PC-9 (cell line): ENCODE measurements around the gene MPV17. TPM values are rescaled to one million over a fixed set of nuclear protein-coding genes. Genes with fewer than 3 reads are reported as not detected.
"Not testable (repeated sequence)": the region's sequence is repeated elsewhere in the genome, so short reads cannot be mapped to it uniquely, and the experiment has no call there.

Experiments used
- BruUV-seq: library from RNA; stranded (reverse); fragments of 400-500 nt; replicated peaks from 2 replicates; lab custom pipeline; 2021; lab: Mats Ljungman, UMichigan
- CTCF ChIA-PET: fragments of 300-600 bp; sonication (Branson Sonifier 250); formaldehyde crosslinking; loops from one replicate; lab custom pipeline; 2022; ENCODE audit warnings: antibody characterized with exemption; lab: Charles Lee
- POLR2A ChIA-PET: fragments of 300-600 bp; sonication (Branson Sonifier 250); formaldehyde crosslinking; loops from one replicate; lab custom pipeline; 2022; ENCODE audit warnings: antibody characterized with exemption; ENCODE audit not compliant: unreplicated experiment; lab: Charles Lee
- DNase-seq, 2 experiments: peaks; one replicate each; pipeline versions ENCODE4 v3.0.0 to v3.0.0-alpha.2; 2015 to 2022; ENCODE audit warnings: mixed read lengths in 1 of 2
- H2AFZ ChIP-seq: fragments of 200-600 bp; sonication (generic); 2 replicates; pipeline ENCODE4 v1.8.1; 2017; ENCODE audit warnings: antibody characterized with exemption
- H3F3A ChIP-seq: fragments of 200-600 bp; sonication (generic); 2 replicates; pipeline ENCODE4 v1.8.1; 2017; ENCODE audit warnings: antibody characterized with exemption, mild to moderate bottlenecking, low read depth; ENCODE audit not compliant: insufficient read depth
- H3K27ac ChIP-seq: fragments of 200-600 bp; sonication (generic); 2 replicates; pipeline ENCODE4 v1.6.1; 2016; ENCODE audit warnings: mixed run types
- H3K27me3 ChIP-seq: fragments of 200-600 bp; sonication (generic); 2 replicates; pipeline ENCODE4 v1.6.1; 2016; ENCODE audit warnings: low read depth, mixed run types; ENCODE audit not compliant: insufficient read depth
- H3K36me3 ChIP-seq: fragments of 200-600 bp; sonication (generic); 2 replicates; pipeline ENCODE4 v1.6.1; 2016; ENCODE audit warnings: low read depth, mixed run types
- H3K4me1 ChIP-seq: fragments of 200-600 bp; sonication (generic); replicated peaks from 2 replicates; pipeline ENCODE4 v1.6.1; 2016; ENCODE audit warnings: mixed run types; ENCODE audit not compliant: insufficient read depth
- H3K4me2 ChIP-seq: fragments of 200-600 bp; sonication (generic); 2 replicates; pipeline ENCODE4 v1.6.1; 2017; ENCODE audit warnings: mixed run types
- H3K4me3 ChIP-seq: fragments of 200-600 bp; sonication (generic); 2 replicates; pipeline ENCODE4 v1.6.1; 2016; ENCODE audit warnings: mixed run types
- H3K79me2 ChIP-seq: fragments of 200-600 bp; sonication (generic); 2 replicates; pipeline ENCODE4 v1.6.1; 2017; ENCODE audit warnings: low read depth, mixed run types
- H3K9me2 ChIP-seq: fragments of 200-600 bp; sonication (generic); 2 replicates; pipeline ENCODE4 v1.8.1; 2017; ENCODE audit warnings: mild to moderate bottlenecking; ENCODE audit not compliant: insufficient read depth
- H3K9me3 ChIP-seq: fragments of 200-600 bp; sonication (generic); 2 replicates; pipeline ENCODE4 v1.8.1; 2016; ENCODE audit warnings: low read depth; ENCODE audit not compliant: insufficient read depth
- H4K20me1 ChIP-seq: fragments of 200-600 bp; sonication (generic); 2 replicates; pipeline ENCODE4 v1.8.1; 2017; ENCODE audit not compliant: insufficient read depth
- EZH2 ChIP-seq: fragments of 200-600 bp; sonication (generic); IDR thresholded peaks from 2 replicates; pipeline ENCODE4 v1.8.0; 2017; ENCODE audit warnings: antibody characterized with exemption, low read depth
- intact Hi-C: fragments of 100-400 bp; cut with micrococcal nuclease; formaldehyde crosslinking; loops from one replicate; pipeline ENCODE4 v1.10.0; 2022; ENCODE audit not compliant: unreplicated experiment
- total RNA-seq: library from RNA; stranded (reverse); gene quantifications from 2 replicates; pipeline ENCODE4 v1.2.3, GENCODE V29; 2021
- TF ChIP-seq, protein P1 (sequence below): fragments of 200-600 bp; sonication (generic); conservative IDR thresholded peaks from 2 replicates; pipeline ENCODE4 v1.6.1; 2017; ENCODE audit warnings: mixed run types, antibody characterized with exemption, mild to moderate bottlenecking, moderate library complexity

The MPV17 gene
- total RNA-seq, 1 experiment from 2014 or later: 47.5 TPM

DNA sequence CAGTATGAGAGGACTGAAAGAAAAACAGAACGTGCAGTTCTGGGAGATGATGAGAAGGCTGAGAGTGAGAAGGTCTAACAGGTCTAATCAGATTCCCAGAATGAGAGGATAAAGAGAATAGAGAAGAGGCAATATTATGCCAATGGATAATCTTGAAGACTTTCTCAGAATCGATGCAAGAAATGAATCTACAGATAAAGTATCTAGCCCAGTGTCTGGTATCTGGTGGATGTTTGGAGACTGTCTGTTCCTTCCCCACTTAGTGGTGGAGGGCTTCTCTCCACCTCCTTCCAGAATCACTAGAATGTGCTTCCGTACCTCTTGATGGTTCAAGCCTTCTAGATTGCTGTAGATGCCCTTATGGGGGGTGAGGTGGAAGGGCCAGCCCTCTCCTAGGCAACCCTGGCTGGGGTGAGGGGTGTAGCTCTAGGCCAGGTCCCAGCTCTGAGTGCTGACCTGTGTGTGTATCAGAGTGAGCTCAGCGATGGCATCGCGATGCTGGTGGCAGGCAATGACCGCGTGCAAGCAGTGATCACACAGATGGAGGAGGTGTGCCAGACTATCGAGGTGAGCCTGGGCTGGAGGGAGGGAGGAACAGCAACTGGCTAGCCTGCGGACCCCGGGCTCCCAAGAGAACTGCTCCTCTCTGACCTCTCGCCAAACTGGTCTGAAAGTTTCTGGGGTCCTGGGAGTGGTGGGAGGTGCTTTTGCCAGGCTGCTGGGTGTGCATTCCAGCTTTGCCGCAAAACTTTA, 18.2 kb downstream of the MPV17 start:
- no peaks in the 10 kb centered on the region for H3K36me3 ChIP-seq
- no peaks in the 10 kb centered on the region for H4K20me1 ChIP-seq
- no peak overlapping the region for H3K27ac ChIP-seq
- no peaks in the 10 kb centered on the region for H3K9me3 ChIP-seq
- H3F3A ChIP-seq: no peaks in the 10 kb centered on the region
- intact Hi-C loops: loop anchor here (5.0 kb wide), 1 partner anchor 37 kb away; no protein-coding TSS in a partner anchor
- H3K79me2 ChIP-seq: no peaks in the 10 kb centered on the region
- no peak for DNase-seq
- H2AFZ ChIP-seq: no peak overlapping the region
- ChIA-PET POLR2A (no interaction called here), CTCF (no interaction called here)
- no peak for TF ChIP-seq EZH2
- TF ChIP-seq, protein P1, sequence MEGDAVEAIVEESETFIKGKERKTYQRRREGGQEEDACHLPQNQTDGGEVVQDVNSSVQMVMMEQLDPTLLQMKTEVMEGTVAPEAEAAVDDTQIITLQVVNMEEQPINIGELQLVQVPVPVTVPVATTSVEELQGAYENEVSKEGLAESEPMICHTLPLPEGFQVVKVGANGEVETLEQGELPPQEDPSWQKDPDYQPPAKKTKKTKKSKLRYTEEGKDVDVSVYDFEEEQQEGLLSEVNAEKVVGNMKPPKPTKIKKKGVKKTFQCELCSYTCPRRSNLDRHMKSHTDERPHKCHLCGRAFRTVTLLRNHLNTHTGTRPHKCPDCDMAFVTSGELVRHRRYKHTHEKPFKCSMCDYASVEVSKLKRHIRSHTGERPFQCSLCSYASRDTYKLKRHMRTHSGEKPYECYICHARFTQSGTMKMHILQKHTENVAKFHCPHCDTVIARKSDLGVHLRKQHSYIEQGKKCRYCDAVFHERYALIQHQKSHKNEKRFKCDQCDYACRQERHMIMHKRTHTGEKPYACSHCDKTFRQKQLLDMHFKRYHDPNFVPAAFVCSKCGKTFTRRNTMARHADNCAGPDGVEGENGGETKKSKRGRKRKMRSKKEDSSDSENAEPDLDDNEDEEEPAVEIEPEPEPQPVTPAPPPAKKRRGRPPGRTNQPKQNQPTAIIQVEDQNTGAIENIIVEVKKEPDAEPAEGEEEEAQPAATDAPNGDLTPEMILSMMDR: no peak
- no peaks in the 10 kb centered on the region for H3K9me2 ChIP-seq
- H3K4me2 ChIP-seq: no peak overlapping the region
- no peak overlapping the region for H3K4me3 ChIP-seq
- no peaks in the 10 kb centered on the region for H3K27me3 ChIP-seq
- no TSS peak for BruUV-seq
- no peaks in the 10 kb centered on the region; the same call in 1 of the 2 replicates for H3K4me1 ChIP-seq

DNA sequence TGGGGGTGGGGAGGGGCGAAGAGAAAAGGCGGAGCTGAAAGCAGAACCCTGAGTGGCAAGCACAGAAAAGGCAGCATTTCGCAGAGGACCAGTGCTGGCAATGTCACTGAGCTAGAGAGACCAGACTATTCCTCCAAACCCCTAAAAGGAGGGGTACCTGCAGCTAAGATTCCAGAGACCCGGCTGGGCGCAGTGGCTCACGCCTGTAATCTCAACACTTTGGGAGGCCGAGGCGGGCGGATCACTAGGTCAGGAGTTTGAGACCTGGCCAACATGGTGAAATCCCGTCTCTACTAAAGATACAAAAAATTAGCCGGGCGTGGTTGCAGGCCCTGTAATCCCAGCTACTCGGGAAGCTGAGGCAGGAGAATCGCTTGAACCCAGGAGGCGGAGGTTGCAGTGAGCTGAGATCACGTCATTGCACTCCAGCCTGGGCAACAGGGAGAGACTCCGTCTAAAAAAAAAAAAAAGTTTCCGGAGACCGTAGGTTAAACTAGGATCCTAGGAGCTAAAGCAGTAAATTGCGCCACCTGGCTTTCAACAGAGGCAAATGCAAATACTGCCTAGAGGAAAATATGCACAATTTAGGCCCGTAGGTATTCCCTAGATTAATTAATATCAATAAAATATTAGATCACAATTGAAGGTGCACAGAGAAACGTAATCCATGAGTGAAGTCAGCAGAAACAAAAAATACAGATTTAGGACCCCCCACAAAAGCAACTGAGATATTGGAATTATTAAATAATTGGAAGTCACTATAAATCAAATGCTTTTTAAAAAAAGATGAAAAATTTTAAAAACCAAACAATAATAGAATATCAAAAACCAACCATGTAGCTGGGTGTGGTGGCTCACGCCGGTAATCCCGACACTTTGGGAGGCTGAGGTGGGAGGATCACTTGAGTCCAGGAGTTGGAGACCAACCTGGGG, 19.5 kb downstream of the MPV17 start:
- POLR2A ChIA-PET: interaction anchor here (0.6 kb wide), 1 partner anchor 11 kb away, joined by 4 read pairs; no protein-coding TSS in a partner anchor

DNA sequence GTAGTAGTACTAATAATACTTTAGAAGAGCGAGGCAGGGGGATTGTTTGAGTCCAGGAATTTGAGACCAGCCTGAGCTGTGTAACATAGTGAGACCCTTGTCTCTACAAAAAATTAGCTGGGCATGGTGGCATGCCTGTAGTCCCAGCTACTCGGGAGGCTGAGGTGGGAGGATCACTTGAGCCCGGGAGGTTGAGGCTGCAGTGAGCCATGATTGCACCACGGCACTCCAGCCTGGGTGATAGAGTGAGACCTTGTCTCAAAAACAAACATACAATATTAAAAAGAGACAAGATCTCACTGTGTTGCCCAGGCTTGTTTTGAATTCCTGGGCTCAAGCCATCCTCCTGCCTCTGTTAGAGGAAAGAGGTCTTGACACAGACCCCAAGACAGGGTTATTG, 22.3 kb downstream of the MPV17 start:
- H4K20me1 ChIP-seq, H3K79me2 ChIP-seq, H3K4me1 ChIP-seq, BruUV-seq, DNase-seq, H3K36me3 ChIP-seq, H3K27ac ChIP-seq, H3K27me3 ChIP-seq, H2AFZ ChIP-seq, POLR2A ChIA-PET, H3F3A ChIP-seq, H3K4me3 ChIP-seq, H3K4me2 ChIP-seq, H3K9me3 ChIP-seq, H3K9me2 ChIP-seq: not testable (repeated sequence)
- CTCF ChIA-PET: interaction anchor here (1.6 kb wide), 1 partner anchor 21 kb away, joined by 6 read pairs; no protein-coding TSS in a partner anchor
- intact Hi-C loops: loop anchor here (5.0 kb wide), 1 partner anchor 33 kb away; no protein-coding TSS in a partner anchor

More for the DNA sequence above, 19.5 kb downstream of the MPV17 start:
- Histone ChIP-seq H3K27me3 (no peaks in the 10 kb centered on the region), H2AFZ (0 out of 2 replicates have a peak overlapping the region, but pooled peaks have one; percentile 28), H4K20me1 (no peaks in the 10 kb centered on the region), H3F3A (no peaks in the 10 kb centered on the region), H3K36me3 (no peaks in the 10 kb centered on the region), H3K9me2 (no peaks in the 10 kb centered on the region), H3K79me2 (no peaks in the 10 kb centered on the region), H3K4me3 (peak overlapping the region; percentile 19; the same call in 1 of the 2 replicates), H3K9me3 (no peaks in the 10 kb centered on the region), H3K4me1 (no peaks in the 10 kb centered on the region; the same call in 1 of the 2 replicates), H3K4me2 (peak overlapping the region; percentile 64), H3K27ac (no peak overlapping the region)
- no TSS peak for BruUV-seq
- CTCF ChIA-PET: interaction anchor here (0.6 to 1.7 kb wide), 9 partner anchors 10 to 455 kb away, joined by 3 to 18 read pairs (median 4); partner anchors contain the start of gene TRIM54
- intact Hi-C loops: loop anchor here (1.0 to 5.0 kb wide), 4 partner anchors 36 to 342 kb away; no protein-coding TSS in a partner anchor
- TF ChIP-seq, protein P1: peak; percentile 97
- no peak for TF ChIP-seq EZH2
- peak; percentile 36 to 64 for DNase-seq
